Psoas muscle (tissue), 8 donors: ENCODE results near the gene DGKB. TPM values are rescaled to one million over a fixed set of nuclear protein-coding genes. Genes with fewer than 3 reads are reported as not detected.

Experiments
- ATAC-seq, 4 donors: fragments of 200-7000 bp; cut with Tn5 transposase; one replicate each; pipeline ENCODE4 v1.9.1; 2020; ENCODE audit warnings: moderate library complexity in 3 of 4, mild to moderate bottlenecking in 2 of 4
- DNase-seq, 2 donors: peaks; one replicate each; pipeline ENCODE4 v3.0.0-alpha.2; 2020
- H3K27ac ChIP-seq: fragments of 200-600 bp; one replicate; pipeline ENCODE4 v1.8.0; 2022
- H3K27me3 ChIP-seq, 3 donors: fragments of 200-600 bp in 1 of 3; one replicate each; pipeline versions ENCODE4 v1.6.1 to v1.8.0; 2013 to 2022; ENCODE audit warnings: low read length in 2 of 3, mild to moderate bottlenecking in 2 of 3, moderate library complexity in 1 of 3; ENCODE audit not compliant: insufficient read depth in 3 of 3
- H3K36me3 ChIP-seq, 2 donors: fragments of 200-600 bp in 1 of 2; one replicate each; pipeline versions ENCODE4 v1.6.1 to v1.8.0; 2013 to 2022; ENCODE audit warnings: low read depth in 1 of 2, mild to moderate bottlenecking in 1 of 2, moderate library complexity in 1 of 2; ENCODE audit not compliant: insufficient read depth in 1 of 2
- H3K4me1 ChIP-seq: fragments of 200-600 bp; one replicate; pipeline ENCODE4 v1.8.0; 2022
- H3K4me3 ChIP-seq: fragments of 200-600 bp; one replicate; pipeline ENCODE4 v1.8.0; 2022; ENCODE audit warnings: mild to moderate bottlenecking
- H3K9me3 ChIP-seq: fragments of 200-600 bp; one replicate; pipeline ENCODE4 v1.8.0; 2022
- CTCF ChIP-seq: fragments of 200-600 bp; IDR thresholded peaks from one replicate; pipeline ENCODE4 v1.8.0; 2022; ENCODE audit warnings: antibody characterized with exemption
- WGBS, 3 donors: extraction: QIAGEN DNeasy Blood & Tissue Kit; methylation state at CpG; one replicate each; pipeline versions ENCODE4 v1.1.6 to v1.1.7; 2013; 5-methylcytosine and 5-hydroxymethylcytosine counted together
- intact Hi-C, 2 donors: fragments of 100-400 bp; cut with DNase I; formaldehyde crosslinking; loops; one replicate each; pipeline versions ENCODE4 v1.11.0 to v1.14.2; 2022
- polyA plus RNA-seq, 3 donors: library from polyadenylated mRNA; stranded (reverse); fragments of 200-250 nt; gene quantifications; one replicate each; pipeline ENCODE4 v1.2.3, GENCODE V29; 2013
- total RNA-seq, 4 donors: library from RNA; stranded (reverse); fragmentation: NEBNext Ultra II Directional in 2 of 4; extraction: Animal tissue kit (Norgen Biotek cat#: 25700) in 2 of 4; gene quantifications; one replicate each; pipeline versions ENCODE4 v1.2.1 to v1.2.4, GENCODE V29; 2021 to 2023
- donor health status: healthy with polysubstance abuse.
- donor health status: DM: no; HTN: no; CAD: no; lungs with moderate emphysema.
- donor health status: Bipolar disorder and iron deficiency.
- donor health status: healthy.
- donor health status: DM: yes; HTN: yes; CAD: no.
- donor health status: DM: no; HTN: no; CAD: no.
- donor health status: DM: no; HTN: no; CAD: no.
- donor health status: DM: yes; HTN: yes; CAD: no.

DGKB gene
- total and polyA plus RNA-seq, 7 donors: 0.01 to 0.26 (median 0.04) TPM; not detected in 2

- ATAC-seq: no peak
- Histone ChIP-seq H3K4me3 (no peak overlapping the region), H3K9me3 (no peaks in the 10 kb centered on the region), H3K36me3 (no peaks in the 10 kb centered on the region), H3K4me1 (no peaks in the 10 kb centered on the region), H3K27ac (no peak overlapping the region), H3K27me3 (no peaks in the 10 kb centered on the region)
- WGBS, 3 donors: 84 to 86% (median 85%) methylated on average over 2 of the region's 2 CpGs
- no peak for TF ChIP-seq CTCF
- intact Hi-C loops: no loop called here
- no peak for DNase-seq
Measured at GRCh38 chr7:14828053-14828452, 74.5 kb downstream of the DGKB start.

GRCh38 chr7:14826426-14826825 is 76.1 kb downstream of the DGKB start:
- no peak overlapping the region for H3K27ac ChIP-seq
- H3K36me3 ChIP-seq: no peaks in the 10 kb centered on the region
- intact Hi-C loops: no loop called here
- no peak overlapping the region for H3K4me3 ChIP-seq
- no peaks in the 10 kb centered on the region for H3K27me3 ChIP-seq
- DNase-seq (no peak), ATAC-seq (no peak)
- WGBS, 3 donors: 63 to 77% (median 65%) methylated on average over 1 of the region's 1 CpG
- no peak for TF ChIP-seq CTCF
- no peaks in the 10 kb centered on the region for H3K9me3 ChIP-seq
- H3K4me1 ChIP-seq: no peaks in the 10 kb centered on the region

- WGBS, 3 donors: 44 to 67% (median 49%) methylated on average over 8 of the region's 8 CpGs
- DNase-seq (no peak), ATAC-seq (no peak)
- H3K36me3 ChIP-seq: no peaks in the 10 kb centered on the region
- TF ChIP-seq CTCF: no peak
- no peaks in the 10 kb centered on the region for H3K4me1 ChIP-seq
- H3K4me3 ChIP-seq: no peak overlapping the region
- no peaks in the 10 kb centered on the region for H3K27me3 ChIP-seq
- intact Hi-C loops: no loop called here
- no peak overlapping the region for H3K27ac ChIP-seq
- H3K9me3 ChIP-seq: no peaks in the 10 kb centered on the region
Measured at GRCh38 chr7:14825912-14826311, 76.6 kb downstream of the DGKB start.

GRCh38 chr7:14822481-14822854 is 80.1 kb downstream of the DGKB start:
- H3K4me3 ChIP-seq: no peak overlapping the region
- DNase-seq (no peak), ATAC-seq (no peak)
- H3K27ac ChIP-seq: no peak overlapping the region
- no peaks in the 10 kb centered on the region for H3K36me3 ChIP-seq
- TF ChIP-seq CTCF: no peak
- H3K9me3 ChIP-seq: no peaks in the 10 kb centered on the region
- 91 to 94% (median 91%) methylated on average over 1 of the region's 1 CpG for WGBS, 3 donors
- no peaks in the 10 kb centered on the region for H3K4me1 ChIP-seq
- intact Hi-C loops: no loop called here
- no peaks in the 10 kb centered on the region for H3K27me3 ChIP-seq

- no peak for ATAC-seq
Measured at GRCh38 chr7:14821757-14822480, 80.6 kb downstream of the DGKB start.

More at GRCh38 chr7:14821757-14822480, 80.6 kb downstream of the DGKB start:
- H3K4me1 ChIP-seq: no peaks in the 10 kb centered on the region
- H3K36me3 ChIP-seq: no peaks in the 10 kb centered on the region
- 72 to 79% (median 73%) methylated on average over 2 of the region's 2 CpGs for WGBS, 3 donors
- TF ChIP-seq CTCF: no peak
- no peak for DNase-seq
- no peaks in the 10 kb centered on the region for H3K27me3 ChIP-seq
- intact Hi-C loops: no loop called here
- no peaks in the 10 kb centered on the region for H3K9me3 ChIP-seq
- no peak overlapping the region for H3K27ac ChIP-seq
- H3K4me3 ChIP-seq: no peak overlapping the region
